ENCODE data around the gene SENP7. TPM values are rescaled to one million over a fixed set of nuclear protein-coding genes. Genes with fewer than 3 reads are reported as not detected.
"Not testable (repeated sequence)": the region's sequence is repeated elsewhere in the genome, so short reads cannot be mapped to it uniquely, and the experiment has no call there.

Gene SENP7
- total RNA-seq, 1 experiment from 2014 or later = 7.9 TPM

DNA sequence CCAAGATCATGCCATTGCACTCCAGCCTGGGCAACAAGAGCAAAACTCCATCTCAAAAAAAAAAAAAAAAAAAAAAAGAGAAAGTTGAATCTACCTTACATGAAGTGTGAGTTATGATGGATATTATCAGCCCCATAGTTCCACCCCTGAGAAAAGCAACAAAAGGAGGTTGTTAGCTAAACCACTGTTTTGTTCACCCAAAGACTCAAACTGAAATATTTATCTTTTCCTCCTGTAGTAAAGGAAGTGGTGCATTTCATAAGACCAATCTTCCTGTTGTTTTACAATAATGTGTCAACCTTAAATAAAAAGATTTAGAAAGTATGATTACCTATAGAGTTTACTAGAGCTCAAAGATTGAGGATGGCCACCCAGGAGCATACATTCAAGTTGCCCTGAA, 29.9 kb upstream of the SENP7 start:
- no TSS peak for BruUV-seq (replicated peaks)

DNA sequence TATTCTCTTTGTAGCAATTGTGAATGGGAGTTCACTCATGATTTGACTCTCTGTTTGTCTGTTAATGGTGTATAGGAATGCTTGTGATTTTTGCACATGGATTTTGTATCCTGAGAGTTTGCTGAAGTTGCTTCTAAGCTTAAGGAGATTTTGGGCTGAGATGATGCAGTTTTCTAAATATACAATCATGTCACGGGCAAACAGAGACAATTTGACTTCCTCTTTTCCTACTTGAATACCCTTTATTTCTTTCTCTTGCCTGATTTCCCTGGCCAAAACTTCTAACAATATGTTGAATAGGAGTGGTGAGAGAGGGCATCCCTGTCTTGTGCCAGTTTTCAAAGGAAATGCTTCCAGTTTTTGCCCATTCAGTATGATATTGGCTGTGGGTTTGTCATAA, 23.9 kb upstream of the SENP7 start:
- H3K4me3 ChIP-seq (replicated peaks in 1 of 2; ENCODE audit: low read depth in 1 of 2, low read length in 2 of 2); BruUV-seq (replicated peaks); DNase-seq (ENCODE audit: low read depth, low spot score); H3K9me2 ChIP-seq (ENCODE audit: insufficient read depth); H4K20me1 ChIP-seq (ENCODE audit: insufficient read depth); H3K4me1 ChIP-seq (ENCODE audit: control insufficient read depth in 1 of 2, insufficient read depth in 2 of 2, low read length in 2 of 2); H3K4me2 ChIP-seq (ENCODE audit: low read length); H3K9ac ChIP-seq (ENCODE audit: low read length); H2AFZ ChIP-seq (ENCODE audit: low read depth, low read length, poor library complexity, severe bottlenecking); H3K27me3 ChIP-seq (ENCODE audit: insufficient read depth, low read length); ATAC-seq; CTCF ChIA-PET; H3K27ac ChIP-seq (ENCODE audit: low read depth, low read length); intact Hi-C loops (cut with micrococcal nuclease); RAD21 ChIA-PET (ENCODE audit: low non-redundant PET in 1 of 2, low total read pairs in 2 of 2, uncharacterized antibody in 2 of 2, unreplicated experiment in 2 of 2); H3K9me3 ChIP-seq (ENCODE audit: control insufficient read depth in 1 of 2, insufficient read depth in 1 of 2, low read depth in 1 of 2, low read length in 2 of 2); H3K79me2 ChIP-seq (ENCODE audit: insufficient read depth, low read length); H3K36me3 ChIP-seq (ENCODE audit: control insufficient read depth in 1 of 2, insufficient read depth in 2 of 2, low read length in 2 of 2): not testable (repeated sequence)
- POLR2A ChIA-PET = interaction anchor here (0.7 kb wide), 1 partner anchor 24 kb away, joined by 3 read pairs; the partner anchor contains the start of gene SENP7

More for the DNA sequence above, 29.9 kb upstream of the SENP7 start:
- Histone ChIP-seq H4K20me1 (ENCODE audit: insufficient read depth) (no peaks in the 10 kb centered on the region), H3K4me1 (ENCODE audit: control insufficient read depth in 1 of 2, insufficient read depth in 2 of 2, low read length in 2 of 2) (no peaks in the 10 kb centered on the region), H3K9ac (ENCODE audit: low read length) (no peak overlapping the region), H2AFZ (ENCODE audit: low read depth, low read length, poor library complexity, severe bottlenecking) (no peak overlapping the region), H3K4me2 (ENCODE audit: low read length) (no peak overlapping the region), H3K36me3 (ENCODE audit: control insufficient read depth in 1 of 2, insufficient read depth in 2 of 2, low read length in 2 of 2) (no peaks in the 10 kb centered on the region), H3K27me3 (ENCODE audit: insufficient read depth, low read length) (no peaks in the 10 kb centered on the region), H3K79me2 (ENCODE audit: insufficient read depth, low read length) (no peaks in the 10 kb centered on the region), H3K27ac (ENCODE audit: low read depth, low read length) (no peak overlapping the region), H3K9me3 (ENCODE audit: control insufficient read depth in 1 of 2, insufficient read depth in 1 of 2, low read depth in 1 of 2, low read length in 2 of 2) (no peaks in the 10 kb centered on the region), H3K4me3 (replicated peaks in 1 of 2; ENCODE audit: low read depth in 1 of 2, low read length in 2 of 2) (no peak overlapping the region), H3K9me2 (ENCODE audit: insufficient read depth) (no peaks in the 10 kb centered on the region)
- ChIA-PET CTCF (no interaction called here), RAD21 (ENCODE audit: low non-redundant PET in 1 of 2, low total read pairs in 2 of 2, uncharacterized antibody in 2 of 2, unreplicated experiment in 2 of 2) (no interaction called here), POLR2A (no interaction called here)
- no peak for ATAC-seq
- intact Hi-C loops (cut with micrococcal nuclease) = loop anchor here (5.0 kb wide), 1 partner anchor 331 kb away; no protein-coding TSS in a partner anchor
- DNase-seq (ENCODE audit: low read depth, low spot score) = no peak
- TF ChIP-seq, protein P1, sequence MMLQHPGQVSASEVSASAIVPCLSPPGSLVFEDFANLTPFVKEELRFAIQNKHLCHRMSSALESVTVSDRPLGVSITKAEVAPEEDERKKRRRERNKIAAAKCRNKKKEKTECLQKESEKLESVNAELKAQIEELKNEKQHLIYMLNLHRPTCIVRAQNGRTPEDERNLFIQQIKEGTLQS (IDR thresholded peaks at IDR 0.05) = no peak
- no peak for TF ChIP-seq EZH2 (IDR thresholded peaks at IDR 0.05)
- TF ChIP-seq, protein P2, sequence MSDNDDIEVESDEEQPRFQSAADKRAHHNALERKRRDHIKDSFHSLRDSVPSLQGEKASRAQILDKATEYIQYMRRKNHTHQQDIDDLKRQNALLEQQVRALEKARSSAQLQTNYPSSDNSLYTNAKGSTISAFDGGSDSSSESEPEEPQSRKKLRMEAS (IDR thresholded peaks at IDR 0.05) = no peak
